ENCODE results near the gene TTLL7.
"Not testable (repeated sequence)": the region's sequence is repeated elsewhere in the genome, so short reads cannot be mapped to it uniquely, and the experiment has no call there.

The TTLL7 gene

GRCh38 chr1:83996621-83997020 lies 2.3 kb downstream of the TTLL7 start:
- DNase-seq (ENCODE audit: low spot score): peak; percentile 33
- peak; percentile 30 for FAIRE-seq

- no peak for DNase-seq (ENCODE audit: low spot score)
- no peak for FAIRE-seq
Observed at GRCh38 chr1:83996191-83996590, 2.7 kb downstream of the TTLL7 start.

DNA sequence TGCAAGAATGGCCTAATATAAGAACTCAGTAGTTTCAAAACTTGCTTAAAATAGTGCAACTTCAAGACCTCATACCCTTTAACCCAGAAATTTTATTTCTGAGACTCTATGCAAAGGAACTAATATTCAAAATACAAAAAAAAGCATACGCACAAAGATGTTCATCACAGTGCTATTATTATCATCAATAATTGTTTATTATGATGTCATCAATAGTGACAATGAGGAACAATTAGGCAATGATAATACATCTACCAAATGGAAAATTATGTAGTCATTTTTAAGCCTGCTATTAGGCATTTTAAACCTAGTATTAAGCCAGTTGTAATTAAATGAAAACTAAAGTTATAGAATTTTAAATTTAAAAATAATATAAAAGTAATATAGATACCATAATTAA lies 3.3 kb downstream of the TTLL7 start:
- DNase-seq (ENCODE audit: low spot score) (no peak), FAIRE-seq (peak; percentile 57)

- FAIRE-seq (no peak), DNase-seq (ENCODE audit: low spot score) (no peak)
Observed at GRCh38 chr1:83994111-83994510, 4.8 kb downstream of the TTLL7 start.

DNA sequence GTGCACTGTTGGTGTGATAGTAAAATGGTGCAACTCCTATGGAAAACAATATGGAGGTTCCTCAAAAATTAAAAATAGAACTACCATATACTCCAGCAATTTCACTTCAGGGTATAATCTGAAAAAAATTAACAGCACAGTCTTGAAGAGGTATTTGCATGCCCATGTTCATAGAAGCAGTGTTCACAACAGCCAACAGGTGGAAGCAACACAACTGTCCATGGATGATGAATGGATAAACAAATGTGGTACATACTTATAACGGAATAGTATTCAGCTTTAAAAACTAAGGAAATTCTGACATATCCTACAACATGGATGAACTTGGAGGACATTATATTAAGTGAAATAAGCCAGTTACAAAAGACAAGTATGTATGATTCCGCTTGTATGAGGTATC lies 8.2 kb downstream of the TTLL7 start:
- FAIRE-seq: no peak
- no peak for DNase-seq (ENCODE audit: low spot score)

DNA sequence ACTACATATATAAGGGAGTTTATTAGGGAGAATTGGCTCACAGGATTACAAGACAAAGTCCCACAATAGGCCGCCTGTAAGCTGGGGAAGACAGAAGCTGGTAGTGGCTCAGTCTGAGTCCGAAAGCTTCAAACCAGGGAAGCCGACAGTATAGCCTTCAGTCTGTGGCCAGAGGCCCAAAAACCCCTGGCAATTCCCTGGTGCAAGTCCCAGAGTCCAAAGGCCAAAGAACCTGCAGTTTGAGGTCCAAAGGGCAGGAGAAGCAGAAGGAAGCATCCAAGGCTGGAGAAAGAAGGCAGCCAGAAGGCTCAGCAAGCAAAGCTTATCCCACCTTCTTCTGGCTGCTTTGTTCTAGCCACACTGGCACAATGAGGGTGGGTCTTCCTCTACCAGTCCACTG lies 13.9 kb downstream of the TTLL7 start:
- DNase-seq (ENCODE audit: low spot score) (no peak), FAIRE-seq (no peak)

- not testable (repeated sequence) for FAIRE-seq; DNase-seq (ENCODE audit: low spot score)
Observed at GRCh38 chr1:83983918-83984317, 15.0 kb downstream of the TTLL7 start.

- no peak for FAIRE-seq
- DNase-seq (ENCODE audit: low spot score): no peak
Observed at GRCh38 chr1:83978056-83978455, 20.9 kb downstream of the TTLL7 start.

- no peak for FAIRE-seq
- DNase-seq (ENCODE audit: low spot score): no peak
Observed at GRCh38 chr1:83976920-83977319, 22.0 kb downstream of the TTLL7 start.

GRCh38 chr1:83970802-83971201 lies 28.1 kb downstream of the TTLL7 start:
- FAIRE-seq (no peak), DNase-seq (ENCODE audit: low spot score) (no peak)

- FAIRE-seq: no peak
- DNase-seq (ENCODE audit: low spot score): no peak
Observed at GRCh38 chr1:83970114-83970513, 28.8 kb downstream of the TTLL7 start.

DNA sequence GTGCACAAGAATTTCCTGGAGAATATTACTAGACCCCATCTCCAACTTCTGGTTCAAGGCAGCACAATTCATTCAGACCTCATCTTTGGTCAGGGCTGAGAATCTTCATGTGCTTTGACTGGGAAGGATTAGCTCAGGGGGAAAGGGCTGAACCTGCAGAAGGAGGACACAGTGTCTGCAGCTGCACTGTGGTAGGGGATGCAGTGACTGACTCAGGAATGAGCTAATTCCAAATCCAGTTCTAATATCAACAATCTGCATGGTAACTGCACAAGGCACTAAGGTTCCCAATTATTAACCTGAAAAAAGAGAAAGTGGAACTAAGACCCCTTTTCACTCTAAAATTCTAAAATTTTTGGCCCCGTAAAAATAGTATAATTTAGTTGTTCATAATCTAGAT lies 31.6 kb downstream of the TTLL7 start:
- DNase-seq (ENCODE audit: low spot score): no peak
- no peak for FAIRE-seq

DNA sequence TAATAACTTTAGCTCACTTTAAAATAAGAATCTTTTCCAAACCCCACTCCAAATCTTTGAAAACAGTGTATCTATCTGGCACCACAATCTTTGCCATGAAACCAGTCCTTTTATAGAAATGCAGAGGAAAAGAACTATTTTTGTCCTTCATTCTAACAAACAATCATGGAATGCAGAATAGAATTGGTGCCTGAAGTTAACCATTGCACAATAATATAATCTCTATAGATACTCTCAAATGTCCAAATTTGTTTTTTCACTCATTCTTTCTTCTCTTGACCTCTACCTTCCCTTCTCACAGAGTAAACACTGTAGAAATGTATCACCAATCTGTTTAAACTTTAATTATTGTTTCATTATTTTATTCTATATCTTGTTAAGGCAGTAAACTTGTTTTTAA lies 34.8 kb downstream of the TTLL7 start:
- DNase-seq (ENCODE audit: low spot score) (no peak), FAIRE-seq (no peak)

DNA sequence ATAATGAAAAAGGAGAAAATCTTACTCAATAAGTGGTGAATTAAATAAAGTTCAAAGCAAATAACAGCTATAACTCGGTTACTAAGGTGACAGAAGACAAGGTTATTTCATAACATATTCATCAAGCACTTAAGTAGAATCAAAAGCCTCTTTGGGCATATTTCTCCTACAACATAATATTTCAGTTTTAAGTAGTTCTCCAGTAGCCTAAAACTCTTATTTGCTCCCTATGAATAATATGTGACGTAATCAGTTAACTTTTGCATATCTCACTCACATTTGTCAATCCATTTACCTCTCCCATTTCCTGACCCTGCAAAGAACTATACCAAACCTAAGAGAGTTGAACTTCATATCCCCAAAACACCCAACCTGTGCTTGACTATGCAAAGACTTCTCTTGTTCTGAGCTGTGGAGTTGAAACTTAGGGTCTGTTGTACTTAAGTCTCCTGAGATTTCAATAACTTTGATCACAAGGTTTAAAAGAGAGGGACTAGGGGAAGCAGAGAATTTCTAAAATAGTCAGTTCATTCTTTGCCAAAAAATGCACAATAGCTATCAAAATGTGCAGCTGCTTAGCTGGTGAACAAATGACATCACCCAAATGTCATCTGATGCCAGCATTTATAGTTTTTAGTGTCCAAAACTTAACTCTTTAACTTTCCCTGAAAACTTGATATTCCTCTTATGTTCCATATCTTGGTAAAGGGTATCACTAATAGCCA lies 37.2 kb downstream of the TTLL7 start:
- FAIRE-seq: no peak
- DNase-seq (ENCODE audit: low spot score): no peak

DNA sequence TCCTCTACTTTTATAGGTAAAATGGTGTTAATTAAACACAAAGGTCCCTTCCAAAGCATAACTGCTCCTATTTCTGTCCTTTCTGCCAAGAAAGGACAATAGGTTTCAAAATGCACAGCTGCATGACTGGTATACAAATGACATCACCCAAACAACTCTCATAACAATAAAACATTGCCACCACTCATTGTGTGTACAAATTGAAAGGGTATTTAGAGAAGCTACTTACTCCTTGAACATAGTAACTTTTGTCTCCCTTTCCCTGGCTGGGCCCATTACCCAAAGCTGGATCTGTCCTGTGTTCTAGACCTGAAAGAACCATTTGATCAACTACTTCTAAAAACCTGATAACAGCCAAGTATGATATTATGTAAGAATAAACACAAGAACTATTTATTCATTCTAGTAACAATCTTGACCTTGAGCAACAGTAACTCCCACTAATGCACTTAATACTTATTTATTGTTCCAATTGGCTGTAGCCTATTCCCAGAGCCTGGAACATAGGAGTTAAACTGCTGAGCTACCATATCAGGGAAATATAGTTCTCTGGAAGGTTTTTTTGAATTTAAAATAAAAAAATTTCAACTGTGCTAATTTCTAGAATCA lies 38.2 kb downstream of the TTLL7 start:
- FAIRE-seq (no peak), DNase-seq (ENCODE audit: low spot score) (no peak)

DNA sequence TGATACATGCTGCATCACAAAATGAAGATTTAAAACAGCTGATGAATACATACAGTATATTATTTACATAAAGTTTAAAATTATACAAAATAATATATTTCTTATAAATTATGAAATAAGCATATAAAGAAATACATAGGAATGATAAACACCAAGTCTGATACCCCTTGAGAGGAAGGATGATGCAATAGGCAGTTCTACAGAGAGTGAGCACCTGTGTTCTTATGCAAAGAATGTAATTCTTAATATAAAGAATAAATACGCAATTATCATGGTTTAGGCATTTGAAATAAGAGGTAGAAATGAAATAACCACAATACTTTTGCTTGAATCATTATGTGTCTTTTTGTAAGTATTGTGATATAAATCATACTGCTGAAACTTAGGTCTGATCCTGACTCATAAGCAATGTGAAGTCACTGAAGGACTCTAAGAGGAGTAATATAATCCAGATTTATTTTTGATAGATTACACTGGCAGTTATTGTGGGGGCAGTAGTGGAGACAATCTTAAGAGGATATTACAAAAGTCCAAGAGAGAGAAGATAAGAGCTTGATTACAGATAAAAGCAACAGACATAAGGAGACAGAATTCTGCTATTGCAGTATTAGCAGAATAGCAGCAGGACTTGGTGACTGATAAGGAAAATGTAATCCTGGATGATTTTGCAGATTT lies 39.0 kb downstream of the TTLL7 start:
- DNase-seq (ENCODE audit: low spot score): no peak
- FAIRE-seq: no peak

- FAIRE-seq (no peak), DNase-seq (ENCODE audit: low spot score) (no peak)
Observed at GRCh38 chr1:83958704-83959103, 40.2 kb downstream of the TTLL7 start.

DNA sequence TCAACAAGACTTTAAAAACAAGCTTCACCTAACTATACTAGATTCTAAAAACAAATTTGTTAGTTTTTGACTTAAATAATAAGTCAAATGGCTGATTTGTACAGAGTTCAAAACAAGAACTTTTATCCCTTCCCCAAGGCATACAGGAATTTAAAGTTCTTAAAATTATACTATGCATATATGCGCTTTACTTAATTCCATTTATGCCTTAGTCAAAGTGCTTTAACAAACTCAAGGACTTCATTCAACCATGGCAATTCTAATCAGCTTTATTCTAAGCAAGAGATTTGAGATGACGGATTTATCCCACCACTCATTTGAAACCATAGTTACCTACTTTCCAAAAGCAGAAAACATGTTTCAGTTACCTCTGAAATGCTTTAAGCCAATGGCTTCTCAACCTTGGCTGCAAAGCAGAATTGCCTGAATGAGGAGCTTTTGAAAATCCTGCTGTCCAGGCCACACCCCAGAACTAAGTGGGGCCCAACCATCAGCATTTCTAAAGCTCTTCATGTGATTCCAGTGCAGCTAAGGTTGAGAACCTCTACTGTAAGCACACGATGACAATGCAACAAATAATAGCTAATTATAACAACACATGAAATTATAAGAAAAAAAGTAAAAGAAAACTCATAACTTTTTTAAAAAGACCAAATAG lies 44.6 kb downstream of the TTLL7 start:
- DNase-seq (ENCODE audit: low spot score): no peak
- no peak for FAIRE-seq

- no peak for DNase-seq (ENCODE audit: low spot score)
- FAIRE-seq: no peak
Observed at GRCh38 chr1:83950106-83950661, 48.7 kb downstream of the TTLL7 start.

GRCh38 chr1:83942914-83943313 lies 56.0 kb downstream of the TTLL7 start:
- DNase-seq (ENCODE audit: low spot score) (no peak), FAIRE-seq (no peak)

DNA sequence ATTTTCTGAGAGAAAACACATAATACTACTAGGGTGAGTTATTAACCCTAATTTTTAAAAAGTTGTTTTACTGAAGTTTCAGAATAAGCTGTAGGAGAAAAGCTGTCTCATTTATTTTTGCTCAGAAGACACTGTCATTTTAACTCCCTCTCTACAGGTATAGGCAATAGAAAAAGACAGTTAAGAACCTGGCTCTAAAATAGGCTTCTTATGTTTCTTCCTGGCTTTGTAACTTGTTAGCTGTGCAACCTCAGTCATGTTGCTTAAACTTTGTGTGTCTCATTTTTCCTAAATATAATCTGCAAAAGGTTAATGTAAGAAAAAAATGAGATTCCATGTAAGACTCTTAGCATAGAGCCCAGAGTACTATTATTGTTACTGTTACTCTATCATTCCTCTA lies 64.4 kb downstream of the TTLL7 start:
- FAIRE-seq (no peak), DNase-seq (ENCODE audit: low spot score) (no peak)

GRCh38 chr1:83932693-83933092 lies 66.2 kb downstream of the TTLL7 start:
- DNase-seq (ENCODE audit: low spot score) (no peak), FAIRE-seq (no peak)

Measured in RCC 7860 (cell line).